WTC11 (cell line): ENCODE measurements around the gene TELO2. TPM values are rescaled to one million over a fixed set of nuclear protein-coding genes. Genes with fewer than 3 reads are reported as not detected.

Experiments
- ATAC-seq: fragments of 200-7000 bp; cut with Tn5 transposase; 2 replicates; pipeline ENCODE4 v1.10.0; 2021; ENCODE audit warnings: mild to moderate bottlenecking, moderate library complexity
- CTCF ChIA-PET: fragments of 300-600 bp; sonication (Branson Sonifier 250); formaldehyde crosslinking; loops from one replicate; lab custom pipeline; 2021; ENCODE audit warnings: antibody characterized with exemption; lab: Charles Lee
- POLR2A ChIA-PET: fragments of 350-600 bp; sonication (Branson Sonifier 250); formaldehyde crosslinking; loops from one replicate; lab custom pipeline; 2021; ENCODE audit warnings: antibody characterized with exemption; lab: Charles Lee
- DNase-seq: peaks from one replicate; pipeline ENCODE4 v3.0.0; 2021; ENCODE audit warnings: low spot score
- H3K27ac Mint-ChIP-seq: 2 replicates; pipeline ENCODE4 v1.8.0; 2021; ENCODE audit warnings: mixed read lengths
- H3K27me3 Mint-ChIP-seq: 2 replicates; pipeline ENCODE4 v1.8.0; 2021; ENCODE audit warnings: low read depth, mild to moderate bottlenecking, moderate library complexity, mixed read lengths
- H3K36me3 Mint-ChIP-seq: 2 replicates; pipeline ENCODE4 v1.8.0; 2021; ENCODE audit warnings: mixed read lengths
- H3K4me1 Mint-ChIP-seq: 2 replicates; pipeline ENCODE4 v1.8.0; 2022; ENCODE audit warnings: mixed read lengths
- H3K4me3 Mint-ChIP-seq: 2 replicates; pipeline ENCODE4 v1.8.0; 2021; ENCODE audit warnings: mild to moderate bottlenecking, moderate library complexity, mixed read lengths
- H3K9me3 Mint-ChIP-seq: 2 replicates; pipeline ENCODE4 v1.8.0; 2021; ENCODE audit warnings: mixed read lengths
- CDX4 ChIP-seq: fragments of 250-450 bp; sonication (Bioruptor Pico); IDR thresholded peaks from 2 replicates; pipeline ENCODE4 v1.9.0; 2021; ENCODE audit warnings: moderate library complexity, mild to moderate bottlenecking, inconsistent platforms, borderline replicate concordance
- CREM ChIP-seq: sonication (generic); formaldehyde crosslinking; IDR thresholded peaks from 2 replicates; pipeline ENCODE4 v1.8.1; 2022; ENCODE audit warnings: mild to moderate bottlenecking, missing genetic modification reagents, moderate library complexity
- JAZF1 ChIP-seq: fragments of 250-450 bp; sonication (Bioruptor Pico); IDR thresholded peaks from 2 replicates; pipeline ENCODE4 v1.9.0; 2021; ENCODE audit warnings: moderate library complexity, mild to moderate bottlenecking, inconsistent platforms
- NFATC4 ChIP-seq: fragments of 250-450 bp; sonication (Bioruptor Pico); IDR thresholded peaks from 2 replicates; pipeline ENCODE4 v1.9.0; 2021; ENCODE audit warnings: mild to moderate bottlenecking
- NFYB ChIP-seq: sonication (generic); formaldehyde crosslinking; conservative IDR thresholded peaks from 2 replicates; pipeline ENCODE4 v1.8.0; 2022; ENCODE audit warnings: low read depth, missing genetic modification reagents
- OVOL2 ChIP-seq: fragments of 250-450 bp; sonication (Bioruptor Pico); IDR thresholded peaks from 2 replicates; pipeline ENCODE4 v1.9.0; 2021; ENCODE audit warnings: mild to moderate bottlenecking, borderline replicate concordance
- RELA ChIP-seq: sonication (generic); formaldehyde crosslinking; IDR thresholded peaks from 2 replicates; pipeline ENCODE4 v1.8.1; 2022; ENCODE audit warnings: missing genetic modification reagents, mild to moderate bottlenecking, borderline replicate concordance
- ZNF121 ChIP-seq: sonication (generic); formaldehyde crosslinking; IDR thresholded peaks from 2 replicates; pipeline ENCODE4 v1.8.0; 2023; ENCODE audit warnings: missing genetic modification reagents
- ZNF423 ChIP-seq: fragments of 250-450 bp; sonication (Bioruptor Pico); IDR thresholded peaks from 2 replicates; pipeline ENCODE4 v2.1.2; 2022; ENCODE audit warnings: mild to moderate bottlenecking, moderate library complexity
- total RNA-seq: library from RNA; stranded (reverse); gene quantifications from 3 replicates; pipeline ENCODE4 v1.2.3, GENCODE V29; 2021
- TF ChIP-seq, protein P1 (sequence below): sonication (generic); formaldehyde crosslinking; IDR thresholded peaks from 2 replicates; pipeline ENCODE4 v1.8.0; 2022; ENCODE audit warnings: missing genetic modification reagents
- TF ChIP-seq, protein P2 (sequence below): sonication (generic); formaldehyde crosslinking; IDR thresholded peaks from 2 replicates; pipeline ENCODE4 v1.8.1; 2023; ENCODE audit warnings: mild to moderate bottlenecking, missing genetic modification reagents, borderline replicate concordance
- TF ChIP-seq, protein P3 (sequence below): sonication (generic); formaldehyde crosslinking; IDR thresholded peaks from 2 replicates; pipeline ENCODE4 v1.8.1; 2022; ENCODE audit warnings: low read depth, missing genetic modification reagents, borderline replicate concordance

TELO2 gene
- total RNA-seq, 1 experiment from 2014 or later, result 86.7 TPM

GRCh38 chr16:1506494-1507213 is 13.5 kb downstream of the TELO2 start:
- 0 out of 2 replicates have a peak, but pooled peaks have one; percentile 9 for ATAC-seq
- POLR2A ChIA-PET, result no interaction called here

DNA sequence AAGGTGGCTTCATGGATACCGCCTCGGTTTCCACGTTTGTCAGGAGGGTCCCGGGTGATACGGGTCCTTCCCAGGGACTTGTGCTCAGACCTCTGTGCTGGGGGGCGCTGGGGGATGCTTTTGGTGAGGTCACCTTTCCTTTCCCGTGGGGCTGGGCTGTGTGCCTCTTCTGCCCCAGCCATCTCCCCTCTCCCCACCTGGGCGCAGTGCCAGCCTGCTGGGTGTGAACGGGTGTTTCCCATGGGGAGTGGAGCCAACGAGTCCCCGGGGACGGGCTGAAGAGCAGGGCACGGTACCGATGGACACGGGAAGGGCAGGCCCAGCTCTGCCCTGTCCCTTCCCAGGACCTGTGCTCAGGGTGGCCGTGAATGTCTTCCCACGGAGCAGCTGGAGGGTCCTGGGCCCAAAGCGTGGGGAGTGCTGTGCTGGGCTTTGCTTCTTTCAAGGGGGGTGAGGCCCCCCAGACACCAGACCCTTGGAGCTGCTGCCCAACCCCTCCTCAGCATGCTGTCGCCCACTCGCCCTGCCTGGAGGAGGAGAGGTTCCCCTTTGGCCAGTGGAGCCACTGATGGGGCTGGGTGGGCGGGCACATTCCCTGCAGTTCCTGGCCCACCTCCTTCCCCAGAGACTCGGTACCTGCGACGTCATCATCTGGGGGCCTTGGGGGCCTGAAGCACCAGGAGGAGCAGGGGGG is 15.5 kb downstream of the TELO2 start:
- CTCF ChIA-PET, result no interaction called here
- POLR2A ChIA-PET, result no interaction called here

More at GRCh38 chr16:1506494-1507213, 13.5 kb downstream of the TELO2 start:
- H3K27me3 Mint-ChIP-seq, result no peaks in the 10 kb centered on the region
- CTCF ChIA-PET, result interaction anchor here (0.8 kb wide), 1 partner anchor 258 kb away, joined by 3 read pairs; no protein-coding TSS in a partner anchor
- H3K4me1 Mint-ChIP-seq, result no peaks in the 10 kb centered on the region
- H3K27ac Mint-ChIP-seq, result no peak overlapping the region
- peaks cover 17% of the 10 kb centered on the region for H3K36me3 Mint-ChIP-seq
- no peak for DNase-seq
- TF ChIP-seq RELA (CRISPR knock-in tag) (no peak), ZNF121 (CRISPR knock-in tag) (no peak)
- H3K9me3 Mint-ChIP-seq, result no peaks in the 10 kb centered on the region
- no peak overlapping the region for H3K4me3 Mint-ChIP-seq

More for the DNA sequence above, 15.5 kb downstream of the TELO2 start:
- peaks cover 14% of the 10 kb centered on the region for H3K36me3 Mint-ChIP-seq
- no peak overlapping the region for H3K4me3 Mint-ChIP-seq
- TF ChIP-seq ZNF423 (CRISPR knock-in tag), result no peak
- no peak for TF ChIP-seq CDX4
- TF ChIP-seq CREM (CRISPR knock-in tag), result no peak
- no peak for TF ChIP-seq NFYB (CRISPR knock-in tag)
- TF ChIP-seq, protein P1, sequence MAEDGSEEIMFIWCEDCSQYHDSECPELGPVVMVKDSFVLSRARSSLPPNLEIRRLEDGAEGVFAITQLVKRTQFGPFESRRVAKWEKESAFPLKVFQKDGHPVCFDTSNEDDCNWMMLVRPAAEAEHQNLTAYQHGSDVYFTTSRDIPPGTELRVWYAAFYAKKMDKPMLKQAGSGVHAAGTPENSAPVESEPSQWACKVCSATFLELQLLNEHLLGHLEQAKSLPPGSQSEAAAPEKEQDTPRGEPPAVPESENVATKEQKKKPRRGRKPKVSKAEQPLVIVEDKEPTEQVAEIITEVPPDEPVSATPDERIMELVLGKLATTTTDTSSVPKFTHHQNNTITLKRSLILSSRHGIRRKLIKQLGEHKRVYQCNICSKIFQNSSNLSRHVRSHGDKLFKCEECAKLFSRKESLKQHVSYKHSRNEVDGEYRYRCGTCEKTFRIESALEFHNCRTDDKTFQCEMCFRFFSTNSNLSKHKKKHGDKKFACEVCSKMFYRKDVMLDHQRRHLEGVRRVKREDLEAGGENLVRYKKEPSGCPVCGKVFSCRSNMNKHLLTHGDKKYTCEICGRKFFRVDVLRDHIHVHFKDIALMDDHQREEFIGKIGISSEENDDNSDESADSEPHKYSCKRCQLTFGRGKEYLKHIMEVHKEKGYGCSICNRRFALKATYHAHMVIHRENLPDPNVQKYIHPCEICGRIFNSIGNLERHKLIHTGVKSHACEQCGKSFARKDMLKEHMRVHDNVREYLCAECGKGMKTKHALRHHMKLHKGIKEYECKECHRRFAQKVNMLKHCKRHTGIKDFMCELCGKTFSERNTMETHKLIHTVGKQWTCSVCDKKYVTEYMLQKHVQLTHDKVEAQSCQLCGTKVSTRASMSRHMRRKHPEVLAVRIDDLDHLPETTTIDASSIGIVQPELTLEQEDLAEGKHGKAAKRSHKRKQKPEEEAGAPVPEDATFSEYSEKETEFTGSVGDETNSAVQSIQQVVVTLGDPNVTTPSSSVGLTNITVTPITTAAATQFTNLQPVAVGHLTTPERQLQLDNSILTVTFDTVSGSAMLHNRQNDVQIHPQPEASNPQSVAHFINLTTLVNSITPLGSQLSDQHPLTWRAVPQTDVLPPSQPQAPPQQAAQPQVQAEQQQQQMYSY (CRISPR knock-in tag), result no peak
- TF ChIP-seq, protein P2, sequence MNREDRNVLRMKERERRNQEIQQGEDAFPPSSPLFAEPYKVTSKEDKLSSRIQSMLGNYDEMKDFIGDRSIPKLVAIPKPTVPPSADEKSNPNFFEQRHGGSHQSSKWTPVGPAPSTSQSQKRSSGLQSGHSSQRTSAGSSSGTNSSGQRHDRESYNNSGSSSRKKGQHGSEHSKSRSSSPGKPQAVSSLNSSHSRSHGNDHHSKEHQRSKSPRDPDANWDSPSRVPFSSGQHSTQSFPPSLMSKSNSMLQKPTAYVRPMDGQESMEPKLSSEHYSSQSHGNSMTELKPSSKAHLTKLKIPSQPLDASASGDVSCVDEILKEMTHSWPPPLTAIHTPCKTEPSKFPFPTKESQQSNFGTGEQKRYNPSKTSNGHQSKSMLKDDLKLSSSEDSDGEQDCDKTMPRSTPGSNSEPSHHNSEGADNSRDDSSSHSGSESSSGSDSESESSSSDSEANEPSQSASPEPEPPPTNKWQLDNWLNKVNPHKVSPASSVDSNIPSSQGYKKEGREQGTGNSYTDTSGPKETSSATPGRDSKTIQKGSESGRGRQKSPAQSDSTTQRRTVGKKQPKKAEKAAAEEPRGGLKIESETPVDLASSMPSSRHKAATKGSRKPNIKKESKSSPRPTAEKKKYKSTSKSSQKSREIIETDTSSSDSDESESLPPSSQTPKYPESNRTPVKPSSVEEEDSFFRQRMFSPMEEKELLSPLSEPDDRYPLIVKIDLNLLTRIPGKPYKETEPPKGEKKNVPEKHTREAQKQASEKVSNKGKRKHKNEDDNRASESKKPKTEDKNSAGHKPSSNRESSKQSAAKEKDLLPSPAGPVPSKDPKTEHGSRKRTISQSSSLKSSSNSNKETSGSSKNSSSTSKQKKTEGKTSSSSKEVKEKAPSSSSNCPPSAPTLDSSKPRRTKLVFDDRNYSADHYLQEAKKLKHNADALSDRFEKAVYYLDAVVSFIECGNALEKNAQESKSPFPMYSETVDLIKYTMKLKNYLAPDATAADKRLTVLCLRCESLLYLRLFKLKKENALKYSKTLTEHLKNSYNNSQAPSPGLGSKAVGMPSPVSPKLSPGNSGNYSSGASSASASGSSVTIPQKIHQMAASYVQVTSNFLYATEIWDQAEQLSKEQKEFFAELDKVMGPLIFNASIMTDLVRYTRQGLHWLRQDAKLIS, result no peak
- no peak for TF ChIP-seq RELA (CRISPR knock-in tag)
- no peak for TF ChIP-seq JAZF1 (CRISPR knock-in tag)
- TF ChIP-seq, protein P3, sequence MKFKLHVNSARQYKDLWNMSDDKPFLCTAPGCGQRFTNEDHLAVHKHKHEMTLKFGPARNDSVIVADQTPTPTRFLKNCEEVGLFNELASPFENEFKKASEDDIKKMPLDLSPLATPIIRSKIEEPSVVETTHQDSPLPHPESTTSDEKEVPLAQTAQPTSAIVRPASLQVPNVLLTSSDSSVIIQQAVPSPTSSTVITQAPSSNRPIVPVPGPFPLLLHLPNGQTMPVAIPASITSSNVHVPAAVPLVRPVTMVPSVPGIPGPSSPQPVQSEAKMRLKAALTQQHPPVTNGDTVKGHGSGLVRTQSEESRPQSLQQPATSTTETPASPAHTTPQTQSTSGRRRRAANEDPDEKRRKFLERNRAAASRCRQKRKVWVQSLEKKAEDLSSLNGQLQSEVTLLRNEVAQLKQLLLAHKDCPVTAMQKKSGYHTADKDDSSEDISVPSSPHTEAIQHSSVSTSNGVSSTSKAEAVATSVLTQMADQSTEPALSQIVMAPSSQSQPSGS (CRISPR knock-in tag), result no peak
- TF ChIP-seq NFATC4, result no peak
- TF ChIP-seq OVOL2 (CRISPR knock-in tag), result no peak
- H3K27ac Mint-ChIP-seq, result no peak overlapping the region
- DNase-seq, result no peak
- no peaks in the 10 kb centered on the region for H3K27me3 Mint-ChIP-seq
- no peak for ATAC-seq
- H3K4me1 Mint-ChIP-seq, result no peaks in the 10 kb centered on the region
- no peaks in the 10 kb centered on the region for H3K9me3 Mint-ChIP-seq
